Activated naive CD4-positive, alpha-beta T cell (primary cell): ENCODE results near the gene CPA5.

Experiments
- DNase-seq, 4 experiments: peaks; one replicate each; lab custom pipeline; 2025; lab: John Stamatoyannopoulos, UW

CPA5 gene

DNA sequence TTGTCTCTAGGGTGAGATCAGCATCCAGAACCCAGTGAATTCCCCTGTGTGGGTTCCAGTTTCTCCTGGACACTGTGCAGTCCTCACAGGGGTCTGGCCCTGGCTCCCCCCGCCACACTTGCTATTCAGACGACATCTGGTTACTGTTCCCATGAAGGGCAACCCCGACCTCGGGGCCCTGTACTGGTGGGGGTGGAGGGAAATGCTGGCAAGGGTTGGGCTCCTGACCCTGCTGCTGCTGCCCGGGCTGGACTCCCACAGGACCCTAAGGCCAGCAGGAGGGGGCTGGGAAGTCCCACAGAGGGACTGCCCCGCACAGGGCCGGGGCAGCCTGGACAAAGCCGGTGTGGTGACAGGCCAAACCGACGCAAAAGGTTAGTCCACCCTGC is 34.9 kb downstream of the CPA5 start:
- no peak for DNase-seq

DNA sequence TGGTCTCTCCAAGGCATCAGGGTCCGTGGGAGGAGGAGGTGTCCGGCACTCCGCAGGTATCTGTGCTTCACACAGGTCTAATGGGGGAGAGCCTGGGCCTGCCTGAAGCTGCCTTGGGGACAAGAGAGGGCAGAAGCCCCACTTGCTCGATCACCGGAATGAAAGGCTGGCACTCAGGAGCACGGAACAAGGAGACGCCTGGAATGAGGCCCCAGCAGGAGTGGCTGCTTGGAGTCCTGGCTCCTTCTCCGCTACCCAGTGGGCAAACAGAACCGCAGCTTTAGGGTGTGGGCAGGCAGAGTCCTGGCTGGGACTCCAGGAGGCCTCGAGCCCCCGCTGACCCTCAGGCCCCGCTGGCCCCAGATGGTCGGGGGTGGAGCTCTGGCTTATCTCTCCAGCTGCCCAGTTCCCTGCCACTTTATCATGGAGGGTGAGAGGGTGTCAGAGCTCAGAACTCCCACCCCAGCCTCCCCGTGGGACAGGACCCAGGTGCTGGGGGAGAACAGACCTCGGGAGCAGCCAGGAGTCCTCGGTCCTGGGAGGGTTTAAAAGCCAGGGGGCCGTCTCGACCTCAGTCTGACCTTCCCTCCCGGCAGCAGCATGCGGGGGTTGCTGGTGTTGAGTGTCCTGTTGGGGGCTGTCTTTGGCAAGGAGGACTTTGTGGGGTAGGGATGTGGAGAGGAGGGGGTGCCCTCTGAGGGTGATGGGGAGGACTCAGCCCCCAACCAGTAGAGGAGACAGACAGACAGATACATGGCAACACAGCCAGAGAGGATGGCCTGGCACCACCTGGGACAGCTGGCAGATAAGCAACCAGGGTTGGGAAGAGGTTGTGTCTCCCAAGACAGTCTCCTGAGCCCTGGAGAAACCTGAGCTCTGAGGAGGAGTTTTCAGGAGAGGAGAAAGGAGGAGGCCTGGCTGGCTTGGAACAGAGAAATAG is 35.6 kb downstream of the CPA5 start, which contains the start of gene CPA1:
Gene CPA1 (plus strand): TSS at position 574 of the 940 bp plus-strand sequence. CDS start 27 bp downstream, at position 601.
- DNase-seq, result no peak

DNA sequence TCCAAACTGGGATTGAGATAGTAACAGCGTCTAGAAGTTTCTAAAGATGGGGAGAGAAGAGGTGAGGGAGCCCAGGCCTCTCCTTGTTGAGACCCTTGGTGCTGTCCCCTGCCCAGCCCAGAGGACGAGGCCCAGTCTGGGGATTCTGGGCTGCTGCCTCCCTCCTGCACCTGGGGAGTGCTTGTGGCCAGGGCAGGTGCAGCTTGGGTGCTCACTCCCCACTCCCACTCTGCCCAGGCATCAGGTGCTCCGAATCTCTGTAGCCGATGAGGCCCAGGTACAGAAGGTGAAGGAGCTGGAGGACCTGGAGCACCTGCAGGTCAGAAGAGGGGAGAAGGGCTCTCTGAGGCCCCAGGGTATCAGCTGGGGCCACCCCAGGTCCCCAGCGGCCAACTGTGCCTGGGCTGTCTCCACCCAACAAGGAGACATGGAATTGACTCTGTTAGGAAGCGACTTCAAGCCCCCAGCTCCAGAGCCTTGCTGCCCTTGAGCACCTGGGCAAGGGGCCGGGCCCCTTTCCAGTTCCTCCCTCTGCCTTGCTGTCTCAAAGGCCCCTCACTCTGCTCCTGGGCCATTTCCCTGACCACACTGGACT is 36.3 kb downstream of the CPA5 start:
- no peak for DNase-seq

DNA sequence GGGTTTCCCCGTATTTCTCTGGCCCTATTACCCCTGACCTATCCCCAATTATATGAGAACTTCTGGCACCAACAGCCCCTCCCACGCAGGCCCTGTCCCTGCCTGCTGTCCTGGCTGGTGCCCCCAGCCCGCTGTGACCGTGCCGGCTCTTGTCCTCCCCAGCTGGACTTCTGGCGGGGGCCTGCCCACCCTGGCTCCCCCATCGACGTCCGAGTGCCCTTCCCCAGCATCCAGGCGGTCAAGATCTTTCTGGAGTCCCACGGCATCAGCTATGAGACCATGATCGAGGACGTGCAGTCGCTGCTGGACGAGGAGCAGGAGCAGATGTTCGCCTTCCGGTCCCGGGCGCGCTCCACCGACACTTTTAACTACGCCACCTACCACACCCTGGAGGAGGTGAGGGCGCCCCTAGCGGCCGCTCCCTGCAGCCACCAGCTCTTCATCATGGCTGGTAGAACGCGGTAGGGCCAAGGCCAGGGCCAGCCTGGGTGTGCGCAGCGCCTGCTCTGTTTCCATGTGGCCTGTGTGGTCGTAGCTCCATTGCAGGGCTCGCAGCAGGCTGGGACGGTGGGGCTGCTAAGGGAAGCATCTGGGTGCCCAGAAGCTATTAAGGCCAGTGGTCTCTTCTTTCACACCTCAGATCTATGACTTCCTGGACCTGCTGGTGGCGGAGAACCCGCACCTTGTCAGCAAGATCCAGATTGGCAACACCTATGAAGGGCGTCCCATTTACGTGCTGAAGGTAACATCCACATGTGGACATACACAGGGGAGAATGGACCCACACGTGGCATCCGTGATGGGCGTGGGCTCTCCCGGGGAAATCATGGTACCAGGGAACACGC is 37.1 kb downstream of the CPA5 start:
- no peak for DNase-seq

DNA sequence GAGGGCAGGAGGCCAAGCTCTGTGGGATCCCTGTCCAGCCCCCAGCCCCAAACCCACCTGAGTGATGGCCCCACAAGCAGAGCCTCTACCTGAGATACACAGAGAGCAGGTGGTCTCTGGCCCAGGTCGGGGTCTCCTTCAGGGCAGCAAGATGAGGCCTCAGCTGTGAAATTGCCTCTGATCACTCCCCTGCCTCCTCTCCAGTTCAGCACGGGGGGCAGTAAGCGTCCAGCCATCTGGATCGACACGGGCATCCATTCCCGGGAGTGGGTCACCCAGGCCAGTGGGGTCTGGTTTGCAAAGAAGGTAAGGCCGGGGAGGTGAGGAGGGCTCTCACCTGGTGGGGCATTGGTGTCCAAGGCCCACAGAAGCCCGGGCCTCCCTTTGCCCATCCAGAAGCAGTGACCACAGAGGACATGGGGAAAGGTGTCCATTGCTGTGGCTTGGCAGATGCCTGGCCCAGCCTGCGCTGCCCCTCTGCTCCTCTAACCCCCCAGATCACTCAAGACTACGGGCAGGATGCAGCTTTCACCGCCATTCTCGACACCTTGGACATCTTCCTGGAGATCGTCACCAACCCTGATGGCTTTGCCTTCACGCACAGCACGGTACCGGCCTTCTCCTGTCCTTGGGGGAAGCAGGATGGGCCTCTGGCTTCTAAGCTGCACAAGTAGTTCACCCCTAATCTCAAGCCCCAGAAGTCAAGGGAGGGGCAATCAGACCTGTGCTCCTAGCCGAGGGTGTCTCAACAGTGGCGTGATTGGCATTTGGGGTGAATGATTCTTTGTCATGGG is 38.8 kb downstream of the CPA5 start:
- DNase-seq, result no peak

DNA sequence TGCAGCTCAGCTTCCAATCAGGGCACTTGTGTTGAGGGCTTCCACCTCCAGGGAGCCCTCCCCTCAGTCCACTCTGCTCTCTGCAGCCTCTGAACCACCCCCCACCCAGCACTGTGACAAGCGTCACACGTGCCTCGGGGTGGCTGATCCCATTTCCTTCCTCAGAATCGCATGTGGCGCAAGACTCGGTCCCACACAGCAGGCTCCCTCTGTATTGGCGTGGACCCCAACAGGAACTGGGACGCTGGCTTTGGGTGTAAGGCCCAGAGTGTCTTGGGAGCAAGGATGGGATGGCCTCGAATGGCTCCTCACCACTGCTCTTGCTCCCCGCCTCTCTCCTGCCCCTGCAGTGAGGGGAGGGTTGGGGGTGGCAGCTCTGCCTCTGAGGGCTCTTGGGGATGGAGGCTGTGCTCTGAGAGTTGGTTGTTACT is 39.8 kb downstream of the CPA5 start:
- DNase-seq, result no peak

DNA sequence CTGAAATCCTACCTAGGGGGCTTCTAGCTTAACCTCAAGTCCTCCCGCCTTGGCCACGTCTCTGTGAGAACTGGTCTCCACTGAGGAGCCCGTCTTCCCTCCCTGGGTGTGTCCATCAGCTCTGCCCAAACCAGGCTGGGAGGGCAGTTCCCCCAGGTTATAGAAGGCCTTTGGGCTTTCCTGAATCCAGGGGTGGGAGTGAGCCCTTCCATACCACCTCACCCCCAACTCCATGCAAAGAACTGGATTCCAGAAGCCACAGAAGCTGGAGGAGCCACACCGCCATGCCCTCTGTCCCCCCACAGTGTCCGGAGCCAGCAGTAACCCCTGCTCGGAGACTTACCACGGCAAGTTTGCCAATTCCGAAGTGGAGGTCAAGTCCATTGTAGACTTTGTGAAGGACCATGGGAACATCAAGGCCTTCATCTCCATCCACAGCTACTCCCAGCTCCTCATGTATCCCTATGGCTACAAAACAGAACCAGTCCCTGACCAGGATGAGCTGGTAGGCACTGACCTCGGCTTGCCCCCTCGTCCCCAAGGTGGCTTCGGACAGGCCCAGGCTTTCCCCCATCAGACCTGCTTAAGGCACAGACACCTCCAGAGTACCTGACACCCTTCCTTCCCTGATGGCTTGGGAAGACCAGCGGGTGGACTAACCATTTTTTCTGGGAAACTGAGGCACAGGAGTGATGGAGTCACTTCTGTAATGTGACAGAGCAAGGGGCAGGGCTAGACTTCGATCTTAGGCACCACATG is 40.4 kb downstream of the CPA5 start:
- no peak for DNase-seq

DNA sequence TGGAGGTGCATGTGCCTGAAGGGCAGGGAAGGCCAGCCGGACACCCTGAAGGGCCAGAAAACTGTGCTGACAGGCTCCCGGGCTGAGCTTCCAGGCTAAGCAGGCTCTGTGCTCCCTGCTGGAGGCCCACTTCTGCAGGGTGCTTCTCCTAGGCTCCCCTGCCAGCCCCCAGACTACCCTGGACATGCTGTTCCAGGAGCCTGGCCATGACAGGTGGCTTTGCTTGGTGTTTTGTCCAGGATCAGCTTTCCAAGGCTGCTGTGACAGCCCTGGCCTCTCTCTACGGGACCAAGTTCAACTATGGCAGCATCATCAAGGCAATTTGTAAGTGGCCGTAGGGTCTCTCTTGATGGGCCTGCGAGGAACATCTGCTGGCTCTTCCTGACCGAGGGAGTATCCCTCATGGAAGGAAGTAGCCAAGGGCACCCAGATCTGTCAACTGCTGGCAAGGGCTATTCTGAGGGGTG is 41.0 kb downstream of the CPA5 start:
- DNase-seq, result no peak

DNA sequence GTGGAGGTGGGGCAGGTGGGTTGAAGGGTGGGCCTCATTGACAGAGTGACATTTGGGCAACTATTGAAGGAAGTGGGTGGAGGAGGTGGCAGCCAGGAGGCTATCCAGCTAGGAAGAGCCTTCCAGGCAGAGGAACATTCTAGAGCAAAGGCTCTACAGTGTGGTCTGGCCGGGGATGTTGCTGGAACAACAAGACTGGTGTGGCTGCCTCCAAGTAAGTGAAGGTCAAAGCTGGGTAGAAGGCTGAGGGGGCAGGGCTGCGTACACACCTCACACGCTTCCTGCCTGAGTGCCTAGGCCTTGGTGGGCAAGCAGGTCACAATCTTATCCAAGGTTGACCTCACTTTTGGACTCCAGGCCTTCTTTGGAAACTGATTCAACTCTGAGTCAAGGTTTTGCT is 42.3 kb downstream of the CPA5 start:
- no peak for DNase-seq

DNA sequence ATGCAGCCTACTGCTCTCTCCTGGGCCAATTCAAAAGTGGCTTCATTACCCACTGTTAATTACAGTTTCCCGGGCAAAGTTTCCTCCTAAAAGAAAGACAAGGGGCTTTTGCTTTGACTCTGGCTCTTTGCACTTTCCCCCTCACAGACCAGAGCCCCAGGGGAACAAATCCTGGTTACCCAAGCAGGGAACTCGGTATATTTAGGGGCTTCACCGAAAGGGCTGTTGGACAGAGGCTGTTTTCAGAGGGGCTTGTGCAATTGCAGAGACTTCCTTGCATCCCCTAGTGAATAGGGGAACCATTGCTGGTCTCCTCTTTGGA is 42.7 kb downstream of the CPA5 start:
- DNase-seq, result no peak

DNA sequence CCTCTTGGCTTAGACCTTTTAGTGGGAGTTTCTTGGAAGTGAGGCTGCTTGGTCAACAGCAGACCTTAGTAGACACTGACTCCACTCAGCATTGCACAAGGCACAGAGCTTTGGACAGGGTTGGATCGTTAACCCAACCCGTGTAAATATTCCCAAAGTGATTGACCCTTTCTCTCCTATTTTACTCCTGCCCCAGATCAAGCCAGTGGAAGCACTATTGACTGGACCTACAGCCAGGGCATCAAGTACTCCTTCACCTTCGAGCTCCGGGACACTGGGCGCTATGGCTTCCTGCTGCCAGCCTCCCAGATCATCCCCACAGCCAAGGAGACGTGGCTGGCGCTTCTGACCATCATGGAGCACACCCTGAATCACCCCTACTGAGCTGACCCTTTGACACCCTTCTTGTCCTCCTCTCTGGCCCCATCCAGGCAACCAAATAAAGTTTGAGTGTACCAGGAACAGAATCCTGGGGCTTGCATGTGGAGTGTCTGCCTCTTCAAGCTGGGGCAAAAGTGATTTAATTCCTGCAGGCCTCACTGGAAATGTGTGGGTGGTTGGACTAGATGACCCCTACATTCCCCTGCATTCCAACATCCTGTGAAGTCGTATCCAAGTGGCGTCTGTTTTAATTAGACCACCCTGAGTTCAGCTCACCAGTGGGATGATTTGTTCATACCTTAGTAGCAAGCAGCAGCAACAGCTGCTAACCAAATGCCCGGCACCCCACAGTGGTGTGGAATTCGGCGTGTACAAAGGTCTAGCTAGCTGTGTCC is 43.2 kb downstream of the CPA5 start:
- no peak for DNase-seq

DNA sequence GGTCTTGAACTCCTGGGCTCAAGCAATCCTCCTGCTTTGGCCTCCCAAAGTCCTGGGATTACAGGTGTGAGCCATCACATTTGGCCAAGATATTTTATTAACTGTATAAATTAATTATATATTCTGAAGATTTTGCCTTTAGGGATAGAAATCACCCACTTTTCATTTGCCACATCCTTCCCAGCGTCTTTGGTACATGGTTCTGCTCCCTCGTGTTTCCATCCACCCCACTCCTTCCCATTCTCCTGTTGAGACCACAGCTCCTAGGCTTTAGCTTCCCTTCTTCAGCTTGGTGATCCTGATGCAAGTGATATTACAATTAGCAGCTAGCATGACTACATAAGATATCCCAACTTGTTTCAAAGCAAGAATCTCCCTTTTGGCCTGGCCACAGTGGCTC is 44.1 kb downstream of the CPA5 start:
- no peak for DNase-seq

DNA sequence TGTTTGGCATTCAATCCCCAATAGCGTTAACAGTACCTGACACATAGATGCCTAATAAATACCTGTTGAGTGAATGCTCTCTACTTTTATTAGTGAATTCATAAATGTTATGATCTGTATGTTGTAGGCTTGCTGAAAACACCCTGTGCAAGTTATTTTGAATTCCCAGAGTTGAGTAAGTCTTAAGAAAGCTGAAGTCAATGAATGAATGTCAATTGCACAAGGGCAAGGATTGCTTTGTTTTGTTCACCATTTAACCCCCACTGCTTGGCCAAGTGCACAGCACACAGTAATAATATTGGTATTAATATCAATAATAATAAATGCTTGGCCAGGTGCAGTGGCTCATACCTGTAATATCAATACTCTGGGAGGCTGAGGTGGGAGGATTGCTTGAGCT is 45.9 kb downstream of the CPA5 start:
- no peak for DNase-seq

DNA sequence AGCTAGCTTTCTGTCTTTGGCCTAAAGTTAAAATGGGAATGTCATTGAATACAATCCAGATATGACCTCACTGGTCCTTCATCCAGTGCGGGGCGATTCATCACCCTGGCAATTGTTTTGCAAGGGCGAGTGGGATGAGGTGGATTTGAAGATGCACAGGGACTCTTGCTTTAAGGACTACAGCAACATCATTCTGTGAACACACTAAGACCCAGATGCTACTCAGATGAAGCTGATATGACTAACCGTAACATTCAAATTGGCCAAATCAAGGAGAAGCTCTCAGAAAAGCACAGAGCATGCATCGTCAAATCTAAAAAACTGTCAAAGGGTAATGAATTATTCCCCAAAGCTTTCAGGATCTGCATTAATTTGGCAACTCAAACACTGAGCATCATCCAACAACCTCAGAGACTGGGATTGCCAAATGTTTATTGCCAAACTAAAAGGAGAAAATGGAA is 48.5 kb downstream of the CPA5 start:
- DNase-seq, result no peak

DNA sequence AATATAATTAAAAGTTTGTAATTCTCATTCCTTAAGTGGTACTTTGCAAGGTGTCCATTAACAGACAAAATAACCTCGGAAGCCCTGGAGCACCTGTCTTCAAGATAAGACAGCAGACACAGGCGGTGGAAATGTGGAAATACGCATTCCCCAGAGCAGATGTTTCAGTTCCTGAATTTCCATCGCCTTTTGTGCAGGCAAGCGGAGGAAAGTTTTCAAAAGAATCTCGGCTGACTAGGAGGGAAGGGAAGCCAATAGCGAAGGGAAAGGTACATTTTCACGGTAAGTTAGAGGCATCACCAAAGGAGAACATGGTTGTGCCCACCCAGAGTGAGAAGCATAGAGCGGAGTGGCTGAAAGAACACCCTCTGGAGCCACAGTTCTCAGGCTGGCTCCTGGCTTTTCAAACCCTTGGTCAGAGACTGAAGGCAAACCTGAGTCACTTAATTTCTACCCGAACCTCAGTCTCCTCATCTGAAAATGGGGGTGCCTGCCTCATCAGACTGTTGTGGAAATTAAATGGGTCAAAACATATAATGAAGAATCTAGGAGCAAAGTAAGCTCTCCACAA is 49.3 kb downstream of the CPA5 start:
- no peak for DNase-seq

DNA sequence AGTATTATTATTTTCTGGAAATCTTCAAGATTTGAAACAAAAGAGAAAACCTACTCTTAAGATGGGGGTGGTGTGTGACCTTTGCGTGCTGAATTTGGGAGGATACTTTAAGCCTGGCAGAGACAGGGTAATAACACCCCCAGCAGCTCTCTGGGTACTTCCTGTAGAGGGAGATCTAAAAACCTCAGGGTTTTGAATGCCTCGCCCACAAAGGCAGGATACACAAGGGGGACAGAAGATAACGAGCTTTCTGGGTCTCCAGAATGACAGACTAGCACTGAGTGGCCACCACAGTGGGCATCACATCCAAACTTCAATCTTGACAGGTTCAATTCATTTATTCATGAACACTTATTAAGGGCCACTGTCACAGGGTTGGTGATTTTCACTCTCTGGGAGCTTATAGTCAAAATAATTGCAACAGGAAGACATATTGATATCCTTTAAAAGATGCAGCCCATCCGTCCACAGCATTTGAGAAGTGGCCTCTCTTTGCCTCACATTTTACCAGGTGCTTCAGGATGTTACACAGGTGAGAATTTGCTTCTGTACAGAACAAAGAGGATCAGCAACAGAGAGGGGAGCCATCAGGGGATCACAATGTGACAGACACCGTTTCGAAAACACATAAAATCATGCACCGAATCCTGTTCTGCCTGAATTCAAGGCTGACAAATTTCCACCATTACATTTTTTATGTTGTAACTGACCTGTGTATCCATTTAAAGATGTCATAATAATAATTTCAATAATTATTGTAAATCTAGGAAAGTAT is 50.0 kb downstream of the CPA5 start:
- DNase-seq, result no peak

DNA sequence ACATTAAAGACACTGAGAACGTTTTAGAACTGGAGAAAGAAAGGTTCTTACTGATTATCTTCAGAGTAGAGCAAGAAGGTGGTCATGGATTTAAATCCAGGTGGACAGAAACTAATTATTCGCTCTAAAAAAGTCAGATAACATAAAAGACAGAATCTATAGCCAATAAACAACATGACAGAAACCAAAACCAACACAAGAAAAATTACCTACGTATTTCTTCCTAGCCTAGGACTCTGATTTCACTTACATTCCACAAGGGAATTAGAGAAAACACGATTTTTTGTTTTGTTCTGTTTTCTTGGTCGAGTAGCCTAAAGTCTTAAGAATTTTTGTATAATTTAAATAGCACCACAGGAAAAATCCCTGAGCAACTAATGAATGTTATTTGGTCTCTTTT is 50.8 kb downstream of the CPA5 start:
- DNase-seq, result no peak

DNA sequence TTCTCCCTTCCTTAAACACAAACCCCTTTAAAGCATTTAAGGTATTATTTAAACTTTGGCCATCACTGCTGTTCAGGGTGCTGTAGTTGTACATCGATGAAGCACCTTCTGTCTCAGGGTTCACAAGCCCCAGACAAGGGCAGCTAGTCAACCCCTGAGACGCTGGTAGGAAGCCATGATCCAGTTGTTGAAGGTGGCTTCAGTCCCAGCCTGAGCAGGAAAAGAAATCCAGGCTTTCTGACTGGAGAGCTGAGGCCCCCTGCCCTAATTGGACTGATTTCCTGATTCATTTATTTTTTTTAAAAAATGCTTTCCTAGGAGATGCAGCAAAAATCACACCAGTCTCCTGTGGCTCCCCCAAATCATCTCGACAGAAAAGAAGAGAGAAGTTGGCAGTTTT is 51.5 kb downstream of the CPA5 start:
- no peak for DNase-seq
